ENCODE data around the gene SMG1.
"Not testable (repeated sequence)": the region's sequence is repeated elsewhere in the genome, so short reads cannot be mapped to it uniquely, and the experiment has no call there.

The SMG1 gene

GRCh38 chr16:18800293-18800692 is 125.9 kb downstream of the SMG1 start:
- DNase-seq (ENCODE audit: low spot score) = no peak

DNA sequence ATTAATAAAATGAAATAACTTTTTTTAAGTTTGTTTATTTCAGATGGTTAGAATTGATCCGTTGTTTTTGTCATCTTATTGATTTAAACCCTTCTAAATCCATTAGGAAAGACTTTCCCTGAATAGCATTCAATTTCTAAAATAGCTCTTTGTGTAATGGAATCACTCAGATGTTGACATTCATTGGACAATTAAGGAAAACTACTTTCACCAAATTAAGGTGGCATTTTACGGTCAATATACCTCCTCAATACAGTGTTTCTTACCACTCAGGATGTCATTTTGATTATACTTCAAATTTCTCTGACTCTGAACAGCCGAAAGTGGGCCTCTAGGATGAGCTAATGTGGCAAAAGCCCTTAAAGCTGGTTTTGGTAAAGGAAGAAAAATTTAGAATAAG is 126.7 kb downstream of the SMG1 start:
- no peak for DNase-seq (ENCODE audit: low spot score)

- DNase-seq (ENCODE audit: low spot score) = no peak
Measured at GRCh38 chr16:18797746-18798145, 128.5 kb downstream of the SMG1 start.

- DNase-seq (ENCODE audit: low spot score) = no peak
Measured at GRCh38 chr16:18796377-18796776, 129.8 kb downstream of the SMG1 start.

DNA sequence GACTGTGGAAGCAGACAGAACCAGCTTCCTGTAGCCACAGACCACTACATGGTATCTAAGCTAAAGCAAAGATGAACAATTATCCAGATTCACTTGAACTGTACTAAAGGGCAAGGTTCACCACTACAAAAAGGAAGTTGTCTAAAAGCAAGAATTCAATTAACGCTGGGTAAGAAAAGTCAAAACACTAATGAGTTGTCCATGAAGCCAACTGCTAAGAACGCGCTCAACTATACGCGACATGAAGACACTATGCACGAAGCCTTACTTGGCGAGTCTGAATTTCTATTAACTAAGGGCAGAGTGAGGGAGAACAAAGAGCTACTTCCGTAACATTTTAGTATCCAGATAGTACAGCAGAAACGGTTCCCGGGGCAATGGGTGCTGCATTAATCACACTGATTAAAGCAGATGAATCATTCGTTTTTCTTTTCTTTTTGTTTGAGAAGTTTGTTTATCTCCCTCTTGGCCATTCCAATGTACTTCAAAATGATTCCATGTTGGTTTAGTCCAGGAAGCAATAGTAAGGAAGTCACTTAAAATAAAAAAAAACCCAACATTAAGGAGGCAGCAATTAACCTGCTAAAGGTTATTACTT is 133.3 kb downstream of the SMG1 start:
- no peak for DNase-seq (ENCODE audit: low spot score)

DNA sequence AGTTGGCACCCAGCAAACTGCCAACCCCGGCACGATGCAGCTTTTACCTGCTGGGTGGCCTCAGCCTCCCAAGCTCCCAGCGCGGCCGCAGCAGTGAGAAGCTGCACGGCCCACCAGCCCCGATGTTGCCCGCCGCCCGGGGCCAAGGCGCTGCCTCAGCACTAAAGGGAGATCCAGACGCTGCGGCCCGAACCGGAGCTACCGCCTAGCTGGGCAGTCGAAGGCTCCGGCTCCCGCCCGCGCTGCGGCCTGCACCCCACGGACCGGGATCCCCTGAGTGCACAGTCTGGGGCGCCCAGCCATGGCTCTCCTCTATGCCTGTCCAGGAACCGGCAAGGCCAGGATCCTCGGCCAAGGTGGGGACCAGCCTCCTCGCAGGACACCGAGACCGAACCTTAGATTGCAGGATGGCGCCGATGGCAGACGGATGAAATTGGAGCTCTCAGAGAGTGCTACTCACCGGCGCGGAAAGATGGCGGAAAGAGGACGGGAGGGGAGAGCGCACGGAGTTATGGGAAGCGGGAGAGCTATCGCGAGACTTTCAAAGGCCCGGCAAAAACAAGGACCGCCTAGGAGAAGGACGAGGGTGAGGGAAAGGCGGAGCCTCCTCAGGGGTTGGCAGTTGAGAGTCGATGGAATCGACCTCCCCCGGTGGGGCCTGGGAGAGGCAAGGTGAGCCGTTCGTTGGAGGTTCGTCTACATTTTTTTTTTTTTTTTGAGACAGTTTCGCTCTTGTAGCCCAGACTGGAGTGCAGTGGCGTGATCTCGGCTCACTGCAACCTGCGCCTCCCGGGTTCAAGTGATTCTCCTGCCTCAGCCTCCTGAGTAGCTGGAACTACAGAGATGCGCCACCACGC is 136.1 kb downstream of the SMG1 start, which contains the start of gene RPS15A:
RPS15A (minus strand) TSS at position 485 of the 857 bp plus-strand sequence. CDS start 1,221 bp downstream, outside the sequence.
- peak; percentile 97 for DNase-seq (ENCODE audit: low spot score)

DNA sequence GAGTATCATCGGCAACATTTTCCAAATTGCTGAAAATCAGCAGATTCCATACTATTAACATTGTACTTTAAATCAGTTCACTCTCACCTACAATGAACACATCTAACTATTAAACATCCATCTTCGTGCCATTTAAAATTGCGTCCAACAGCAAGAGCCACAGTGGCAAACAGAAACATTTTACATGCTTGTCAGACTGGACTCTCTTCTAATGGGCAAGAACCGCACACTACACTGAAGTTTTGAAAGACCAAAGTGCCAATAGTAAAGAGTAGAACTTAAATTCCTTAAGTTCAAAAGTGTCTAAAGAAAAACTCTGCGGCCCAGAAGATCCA is 136.7 kb downstream of the SMG1 start:
- DNase-seq (ENCODE audit: low spot score) = peak; percentile 24

DNA sequence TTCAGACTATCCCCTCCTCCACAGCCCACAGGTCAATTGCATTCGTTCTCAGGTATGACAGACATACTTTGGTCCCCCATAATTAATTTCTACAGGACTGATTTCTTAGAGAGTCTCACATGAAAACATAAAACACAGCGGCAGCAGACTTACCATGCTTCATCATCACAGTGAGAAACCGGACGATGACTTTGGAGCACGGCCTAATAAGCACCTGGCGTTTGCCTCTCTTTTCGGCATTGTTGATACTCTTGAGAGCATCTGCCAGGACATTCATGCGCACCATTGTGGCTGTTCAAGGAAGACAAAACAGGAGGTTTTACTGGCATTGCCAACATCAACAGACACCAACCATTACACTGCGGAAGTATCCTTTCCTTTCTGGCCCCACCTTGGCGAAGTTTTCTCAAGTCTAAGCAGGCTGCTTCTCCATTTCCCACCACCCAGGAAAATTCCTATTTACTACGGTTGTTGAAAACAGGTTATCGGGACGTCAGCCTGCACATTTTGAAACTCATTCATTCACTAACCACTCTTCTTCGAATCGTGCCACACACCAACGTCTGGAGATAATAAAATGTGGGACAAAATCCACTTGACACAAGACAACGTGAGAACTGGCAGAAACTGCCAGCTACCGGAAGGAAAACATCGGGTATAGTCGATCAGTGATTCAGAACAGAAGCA is 137.2 kb downstream of the SMG1 start:
- no peak for DNase-seq (ENCODE audit: low spot score)

GRCh38 chr16:18784917-18785623 is 141.1 kb downstream of the SMG1 start:
- DNase-seq (ENCODE audit: low spot score) = no peak

DNA sequence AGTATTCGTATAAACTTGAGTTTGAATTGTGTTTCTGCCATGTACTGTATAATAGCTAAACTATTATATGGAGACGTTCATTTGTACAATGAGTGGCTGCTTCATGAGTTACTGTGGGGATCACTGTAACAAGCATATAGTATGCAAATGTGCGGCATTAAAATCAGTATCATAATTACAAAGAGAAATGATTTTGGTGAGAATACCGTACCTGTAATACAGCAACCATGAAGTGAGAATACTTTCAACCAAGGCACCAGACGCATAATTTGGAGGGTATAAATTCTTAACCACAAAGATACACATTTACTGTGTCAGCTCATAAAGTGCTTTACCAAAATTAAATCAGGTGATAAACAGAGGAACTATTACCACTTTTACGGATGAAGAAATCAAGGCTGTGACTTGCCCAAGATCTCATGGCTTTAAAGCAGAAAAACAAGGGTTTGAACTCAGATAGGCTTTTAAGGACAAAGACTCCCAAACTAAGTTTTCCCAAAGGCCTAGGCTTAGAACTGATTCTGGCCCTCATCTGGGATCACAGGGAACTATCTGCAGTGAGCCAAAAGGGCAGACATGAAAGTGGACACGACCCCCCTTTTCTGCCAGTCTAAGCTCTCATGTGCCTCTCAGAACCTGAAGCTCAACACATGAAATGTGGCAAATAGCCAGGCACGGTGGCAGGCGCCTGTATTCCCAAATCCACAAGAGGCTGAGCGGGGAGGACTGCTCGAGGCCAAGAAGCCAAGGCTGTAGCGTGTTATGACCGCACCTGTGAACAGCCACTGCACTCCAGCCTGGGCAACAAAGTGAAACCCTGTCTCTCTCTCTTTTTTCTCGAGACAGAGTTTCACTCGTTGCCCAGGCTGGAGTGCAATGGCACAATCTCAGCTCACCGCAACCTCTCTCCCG is 142.5 kb downstream of the SMG1 start:
- no peak for DNase-seq (ENCODE audit: low spot score)

DNA sequence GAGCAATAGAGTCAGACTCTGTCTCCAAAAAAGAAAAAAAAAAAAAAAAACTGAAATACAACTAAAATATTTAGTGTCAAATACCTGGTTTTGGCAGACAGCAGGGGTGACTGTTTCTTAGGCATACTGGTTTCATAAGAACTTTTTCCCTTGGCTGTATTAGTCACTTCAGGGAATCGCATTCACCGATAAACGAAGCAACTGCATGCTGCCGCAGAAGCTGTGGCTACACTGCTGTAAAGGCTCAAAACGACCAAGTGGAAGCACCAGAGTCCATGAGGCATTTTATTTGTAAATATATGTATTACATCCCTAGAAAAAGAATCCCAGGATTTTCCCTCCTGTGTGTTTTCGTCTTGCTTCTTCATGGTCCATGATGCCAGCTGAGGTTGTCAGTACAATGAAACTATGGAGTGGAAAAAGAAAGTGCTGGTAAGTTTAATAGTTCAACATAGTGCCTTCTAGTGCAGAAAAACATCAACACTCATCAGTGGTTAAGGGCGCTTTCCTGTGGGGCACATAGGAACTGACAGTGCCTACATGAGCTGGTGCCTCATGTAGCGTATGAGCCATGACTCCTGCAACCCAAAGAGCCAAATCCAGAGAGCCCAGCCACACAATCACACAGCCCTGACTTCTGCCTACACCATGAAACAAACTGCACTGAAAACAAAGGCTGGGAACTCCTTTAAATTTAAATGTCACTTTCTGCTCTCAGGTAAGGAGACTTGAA is 143.3 kb downstream of the SMG1 start:
- DNase-seq (ENCODE audit: low spot score) = no peak

DNA sequence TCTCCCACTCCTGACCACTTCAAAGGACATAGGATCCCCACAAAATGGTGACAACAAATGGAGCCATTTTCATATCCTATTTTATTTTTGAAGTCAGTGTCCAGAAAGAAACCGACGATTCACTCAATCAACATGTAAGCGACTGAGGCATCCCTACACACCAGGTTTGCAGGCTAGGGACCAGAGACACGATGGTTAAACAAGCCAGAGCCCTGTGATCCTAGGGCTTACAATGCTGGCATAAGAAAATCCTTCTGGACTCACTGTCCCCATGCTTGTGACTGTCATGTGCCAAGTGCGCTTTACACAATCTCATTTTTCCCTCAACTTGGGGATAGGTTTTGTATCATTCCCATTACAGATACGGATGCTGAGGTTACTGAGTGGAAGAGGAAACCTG is 145.0 kb downstream of the SMG1 start:
- DNase-seq (ENCODE audit: low spot score) = not testable (repeated sequence)

DNA sequence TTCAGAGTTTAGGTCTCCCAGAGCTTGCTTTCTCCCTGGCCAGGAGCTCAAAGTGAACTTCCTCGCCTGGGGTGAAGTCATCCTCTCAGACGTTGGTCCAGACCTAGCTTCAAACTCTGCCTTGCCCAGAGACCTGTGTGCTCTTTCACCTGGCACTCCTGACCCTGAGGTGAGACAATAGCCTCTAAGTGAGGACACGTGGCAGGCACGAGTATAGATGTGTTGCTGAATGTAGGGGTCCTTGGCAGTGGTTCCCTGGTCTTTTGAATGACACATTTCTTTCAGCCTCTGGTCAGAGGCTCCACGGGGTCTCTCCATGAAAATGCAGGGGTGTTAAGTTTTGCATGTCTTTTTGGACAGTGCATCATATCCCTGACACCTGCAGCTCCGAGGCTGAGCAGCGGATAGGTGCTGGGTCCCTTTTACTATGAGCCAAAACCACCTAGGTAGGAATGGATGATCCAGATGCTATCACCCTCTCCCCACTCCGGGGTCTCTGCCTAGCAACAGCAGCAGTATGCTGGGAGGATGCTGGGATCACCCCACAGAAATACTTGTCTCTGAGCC is 145.7 kb downstream of the SMG1 start:
- DNase-seq (ENCODE audit: low spot score) = not testable (repeated sequence)

DNA sequence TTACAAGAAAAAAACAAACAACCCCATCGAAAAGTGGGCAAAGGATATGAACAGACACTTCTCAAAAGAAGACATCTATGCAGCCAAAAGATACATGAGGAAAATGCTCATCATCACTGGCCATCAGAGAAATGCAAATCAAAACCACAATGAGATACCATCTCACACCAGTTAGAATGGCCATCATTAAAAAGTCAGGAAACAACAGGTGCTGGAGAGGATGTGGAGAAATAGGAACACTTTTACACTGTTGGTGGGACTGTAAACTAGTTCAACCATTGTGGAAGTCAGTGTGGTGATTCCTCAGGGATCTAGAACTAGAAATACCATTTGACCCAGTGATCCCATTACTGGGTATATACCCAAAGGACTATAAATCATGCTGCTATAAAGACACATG is 148.5 kb downstream of the SMG1 start:
- not testable (repeated sequence) for DNase-seq (ENCODE audit: low spot score)

DNA sequence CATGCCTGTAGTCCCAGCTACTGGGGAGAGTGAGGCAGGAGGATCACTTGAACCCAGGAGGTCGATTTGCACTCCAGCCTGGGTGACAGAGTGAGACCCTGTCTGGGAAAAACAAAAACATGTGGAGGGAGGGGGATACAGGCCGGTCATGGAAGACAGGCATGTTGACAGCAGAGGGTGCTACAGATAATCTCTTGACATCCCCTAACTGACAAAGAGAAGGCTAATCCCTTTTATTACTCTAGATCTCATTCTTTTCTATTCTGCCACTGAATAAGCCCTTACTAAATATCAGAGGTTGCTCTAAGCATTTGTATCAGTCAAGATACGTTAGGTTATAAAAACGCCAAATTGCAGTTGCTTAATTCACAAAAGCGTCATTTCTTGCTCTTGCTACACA is 149.9 kb downstream of the SMG1 start:
- DNase-seq (ENCODE audit: low spot score) = not testable (repeated sequence)

DNA sequence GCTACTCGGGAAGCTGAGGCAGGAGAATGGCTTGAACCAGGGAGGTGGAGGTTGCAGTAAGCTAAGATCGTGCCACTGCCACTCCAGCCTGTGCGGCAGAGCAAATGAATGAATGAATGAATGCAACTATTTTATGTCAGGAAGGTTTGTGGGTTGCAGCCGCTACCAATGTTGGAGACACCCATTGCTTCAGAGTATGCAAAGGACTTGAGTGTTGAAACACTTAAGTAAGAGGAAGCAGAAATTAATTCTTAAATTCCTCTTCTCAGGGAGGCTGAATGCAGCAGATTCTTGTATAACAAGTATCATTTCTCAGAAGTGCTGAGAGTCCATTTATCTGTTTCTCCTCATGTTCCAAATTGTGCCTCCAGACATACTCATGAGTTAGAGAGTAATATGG is 151.6 kb downstream of the SMG1 start:
- not testable (repeated sequence) for DNase-seq (ENCODE audit: low spot score)

DNA sequence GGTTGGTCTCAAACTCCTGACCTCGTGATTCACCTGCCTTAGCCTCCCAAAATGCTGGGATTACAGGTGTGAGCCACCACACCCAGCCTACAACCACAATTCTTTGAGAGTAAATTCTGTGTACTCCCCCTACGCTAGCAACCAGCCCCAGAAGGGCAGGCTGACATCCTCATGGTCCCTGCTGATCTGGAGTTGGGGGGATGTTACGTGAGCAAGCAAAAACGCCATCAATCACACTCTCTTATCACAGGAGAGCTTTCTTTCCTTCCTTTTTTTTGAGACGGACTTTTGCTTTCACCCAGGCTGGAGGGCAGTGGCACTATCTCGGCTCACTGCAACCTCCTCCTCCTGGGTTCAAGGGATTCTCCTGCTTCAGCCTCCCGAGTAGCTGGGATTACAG is 154.0 kb downstream of the SMG1 start:
- not testable (repeated sequence) for DNase-seq (ENCODE audit: low spot score)

GRCh38 chr16:18770336-18770962 is 155.8 kb downstream of the SMG1 start:
- DNase-seq (ENCODE audit: low spot score) = not testable (repeated sequence)

DNA sequence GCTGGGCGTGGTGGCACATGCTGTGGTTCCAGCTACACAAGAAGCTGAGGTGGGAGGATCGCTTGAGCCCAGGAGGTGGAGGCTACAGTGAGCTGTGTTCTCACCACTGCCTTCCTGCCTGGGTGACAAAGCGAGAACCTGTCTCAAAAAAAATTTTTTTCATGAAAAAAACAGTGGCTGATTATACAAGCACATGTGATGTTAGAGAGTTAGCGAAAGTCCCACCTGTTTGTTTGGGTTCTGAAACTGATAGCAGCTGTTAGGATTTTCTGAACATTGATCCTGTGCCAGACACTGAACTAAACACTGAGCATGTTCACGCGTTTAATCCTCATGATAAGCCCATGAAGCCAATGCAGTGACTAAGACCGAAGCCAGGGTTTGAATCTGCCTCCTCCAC is 159.0 kb downstream of the SMG1 start:
- not testable (repeated sequence) for DNase-seq (ENCODE audit: low spot score)

DNA sequence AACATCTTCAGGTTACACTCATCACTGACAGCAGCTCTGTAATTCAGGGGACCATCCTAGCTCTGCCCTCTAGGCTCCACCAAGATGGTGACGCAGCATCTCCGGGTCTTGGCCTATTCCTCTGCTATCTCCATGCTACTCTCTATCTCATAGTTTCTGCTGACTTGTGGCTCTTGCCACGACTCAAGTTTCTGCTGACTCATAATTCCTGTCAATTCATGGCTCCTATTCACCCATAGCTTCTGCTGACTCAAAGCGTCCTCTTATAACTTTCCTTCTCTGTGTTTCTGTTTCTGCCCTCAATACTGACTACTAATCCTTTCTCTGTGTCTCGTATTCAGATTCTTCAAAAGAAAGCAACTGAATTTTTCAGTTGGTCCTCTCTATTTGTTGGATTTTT is 163.5 kb downstream of the SMG1 start:
- not testable (repeated sequence) for DNase-seq (ENCODE audit: low spot score)
